Stimulated activated CD4-positive, alpha-beta T cell treated with anti-CD3 and anti-CD28 coated beads, Interleukin-15, amount 100 ng/mL, for 24 hours (primary cell): ENCODE data around the gene ANKS1A.
"Not testable (repeated sequence)": the region's sequence is repeated elsewhere in the genome, so short reads cannot be mapped to it uniquely, and the experiment has no call there.

Experiments
- DNase-seq: peaks from one replicate; pipeline ENCODE4 v3.0.0-alpha.2; 2020

The ANKS1A gene

DNA sequence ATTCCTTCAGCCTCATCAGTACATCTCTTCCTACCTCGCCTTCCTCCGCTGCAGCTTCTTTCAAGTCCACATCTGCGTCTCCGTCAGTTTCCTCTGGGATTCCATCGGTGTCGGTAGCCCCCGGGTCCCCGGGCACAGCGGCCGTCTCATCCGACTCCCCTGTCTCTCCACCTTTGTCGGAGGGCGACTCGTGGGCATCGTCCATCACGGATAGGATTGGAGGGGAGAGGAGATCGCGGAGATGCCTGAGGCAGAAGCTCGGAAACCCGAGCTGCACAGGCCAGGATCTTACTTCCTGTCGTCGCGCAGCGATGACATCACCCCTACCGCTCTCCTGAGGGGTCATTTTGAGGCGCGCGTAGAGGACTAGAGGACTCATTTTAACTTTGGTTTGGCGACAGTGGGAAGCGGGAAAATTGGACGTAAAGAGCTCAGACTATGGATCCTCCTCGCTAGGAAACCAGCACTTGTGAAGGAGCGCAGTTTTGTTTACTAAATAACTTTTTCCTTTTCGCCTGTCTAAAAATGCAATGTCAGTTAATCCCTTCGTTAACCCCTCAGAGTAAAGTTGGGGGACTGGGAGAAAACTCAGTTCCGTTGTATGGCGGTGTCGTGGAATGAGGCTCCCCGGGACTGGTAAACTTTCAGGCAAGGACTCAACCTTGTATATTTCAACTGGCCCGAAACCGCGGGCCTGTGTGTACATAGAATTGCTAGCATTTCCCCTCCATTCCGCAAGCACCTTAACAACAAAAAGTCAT lies 1.1 kb upstream of the ANKS1A start, which contains the start of gene TAF11:
Gene TAF11 (minus strand): TSS at position 290 of the 761 bp plus-strand sequence. CDS start 85 bp downstream, at position 205.
- peak; percentile 94 for DNase-seq

GRCh38 chr6:34888514-34888856 lies 570 bp upstream of the ANKS1A start:
- no peak for DNase-seq

GRCh38 chr6:34890533-34890925 lies 1.5 kb downstream of the ANKS1A start:
- no peak for DNase-seq

DNA sequence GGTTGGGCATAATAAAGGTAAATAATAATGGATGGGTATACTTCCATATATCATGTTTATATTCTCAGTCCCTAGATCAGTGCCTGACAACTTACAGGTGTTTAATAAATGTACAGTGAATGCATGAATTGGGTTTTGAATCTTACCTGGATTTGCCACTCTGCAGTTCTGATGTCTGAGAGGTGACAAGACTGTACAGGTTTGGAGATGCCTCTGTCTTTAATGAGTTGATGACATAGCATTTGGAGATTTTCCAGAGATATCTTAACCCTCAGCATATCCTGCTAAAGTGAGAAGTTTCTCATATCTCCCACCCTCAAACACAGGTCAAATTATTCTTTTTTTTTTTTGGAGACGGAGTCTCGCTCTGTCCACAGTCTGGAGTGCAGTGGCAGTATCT lies 2.2 kb downstream of the ANKS1A start:
- no peak for DNase-seq

DNA sequence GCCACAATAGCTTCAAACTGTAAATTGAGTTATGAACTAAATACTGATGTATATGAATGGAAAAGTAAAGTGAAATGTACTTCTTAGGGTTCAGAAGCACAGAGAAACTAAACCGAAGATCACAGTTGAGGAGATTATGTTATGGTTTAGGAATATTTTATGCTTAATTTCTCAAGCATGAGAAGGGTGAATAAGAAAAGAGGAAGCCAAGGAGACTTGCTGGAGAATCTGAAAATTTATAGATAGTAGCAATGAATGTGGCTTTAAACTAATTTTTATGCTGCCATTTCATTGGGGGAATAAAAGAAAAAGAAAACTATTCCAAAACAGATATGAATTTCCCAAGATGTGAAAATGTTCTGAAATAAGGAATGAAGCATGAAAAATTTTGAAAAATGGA lies 5.6 kb downstream of the ANKS1A start:
- no peak for DNase-seq

DNA sequence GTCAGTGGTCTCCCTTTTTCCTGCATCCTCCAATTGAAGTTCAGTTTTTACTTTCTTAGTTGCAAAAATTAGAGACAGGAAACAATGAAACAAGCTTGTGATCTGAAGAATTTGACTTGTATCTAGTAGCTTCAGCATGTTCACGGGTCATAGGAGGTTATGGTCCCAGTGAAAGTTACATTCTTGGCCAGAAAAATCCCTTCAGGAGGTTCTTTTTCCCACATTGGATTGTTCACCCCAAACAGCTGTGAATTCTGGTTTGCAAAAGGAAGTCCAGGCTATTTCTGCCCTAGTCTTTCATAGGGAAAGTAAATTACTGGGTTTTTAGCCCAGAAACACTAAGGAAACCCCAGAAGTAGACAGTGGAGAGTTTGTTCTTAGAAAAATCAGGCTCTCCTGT lies 8.1 kb downstream of the ANKS1A start:
- DNase-seq: no peak

DNA sequence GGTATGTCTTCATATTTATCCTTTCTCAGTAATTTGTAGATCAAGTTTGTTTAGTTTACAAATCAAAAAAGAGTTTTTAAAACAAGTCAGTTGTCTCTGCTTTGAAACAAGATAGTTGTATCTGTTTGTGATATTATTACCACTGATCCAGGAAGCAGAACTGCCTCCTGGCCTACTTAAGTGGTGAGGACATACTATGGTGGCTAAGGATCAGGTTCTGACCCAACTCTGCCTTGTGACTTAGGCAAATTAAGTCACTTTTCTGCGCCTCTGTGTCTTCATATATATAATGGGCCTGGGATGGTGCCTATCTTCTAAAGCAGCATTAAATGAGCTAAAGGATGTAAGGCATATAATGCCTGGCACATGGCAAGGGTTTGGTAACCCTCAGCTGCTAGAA lies 8.7 kb downstream of the ANKS1A start:
- no peak for DNase-seq

- DNase-seq: not testable (repeated sequence)
Measured at GRCh38 chr6:34899748-34900147, 10.7 kb downstream of the ANKS1A start.

DNA sequence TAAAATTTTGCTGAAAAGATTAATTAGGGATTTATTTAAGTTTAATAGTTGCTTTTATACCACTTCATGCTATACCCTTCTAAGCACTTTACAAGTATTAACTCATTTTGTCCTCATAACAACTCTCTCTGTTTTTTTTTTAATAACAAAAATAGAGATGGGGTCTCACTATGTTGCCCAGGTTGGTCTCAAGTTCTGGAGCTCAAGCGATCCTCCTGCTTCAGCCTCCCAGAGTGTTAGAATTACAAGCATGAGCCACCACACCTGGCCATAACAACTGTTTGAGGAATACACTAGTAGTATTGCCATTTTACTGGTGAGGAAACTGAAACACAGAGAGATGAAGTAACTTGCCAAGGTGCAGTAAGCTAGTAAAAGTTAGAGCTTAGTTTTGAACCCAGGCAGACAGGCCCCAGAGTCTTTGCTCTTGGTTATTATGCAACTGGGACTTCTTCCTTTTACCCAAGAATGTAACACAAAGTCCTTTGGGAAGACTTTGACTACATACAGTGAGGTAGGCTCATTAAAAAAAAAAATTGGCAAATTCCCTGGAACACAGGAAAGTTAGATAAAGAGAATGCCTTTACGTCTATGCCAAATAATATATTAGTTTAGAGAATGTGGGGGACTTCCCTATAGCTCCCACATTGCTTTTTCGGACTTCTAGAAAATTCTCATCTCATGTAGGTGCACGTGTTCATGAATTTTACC lies 11.4 kb downstream of the ANKS1A start:
- no peak for DNase-seq

GRCh38 chr6:34901930-34902329 lies 12.9 kb downstream of the ANKS1A start:
- DNase-seq: no peak

DNA sequence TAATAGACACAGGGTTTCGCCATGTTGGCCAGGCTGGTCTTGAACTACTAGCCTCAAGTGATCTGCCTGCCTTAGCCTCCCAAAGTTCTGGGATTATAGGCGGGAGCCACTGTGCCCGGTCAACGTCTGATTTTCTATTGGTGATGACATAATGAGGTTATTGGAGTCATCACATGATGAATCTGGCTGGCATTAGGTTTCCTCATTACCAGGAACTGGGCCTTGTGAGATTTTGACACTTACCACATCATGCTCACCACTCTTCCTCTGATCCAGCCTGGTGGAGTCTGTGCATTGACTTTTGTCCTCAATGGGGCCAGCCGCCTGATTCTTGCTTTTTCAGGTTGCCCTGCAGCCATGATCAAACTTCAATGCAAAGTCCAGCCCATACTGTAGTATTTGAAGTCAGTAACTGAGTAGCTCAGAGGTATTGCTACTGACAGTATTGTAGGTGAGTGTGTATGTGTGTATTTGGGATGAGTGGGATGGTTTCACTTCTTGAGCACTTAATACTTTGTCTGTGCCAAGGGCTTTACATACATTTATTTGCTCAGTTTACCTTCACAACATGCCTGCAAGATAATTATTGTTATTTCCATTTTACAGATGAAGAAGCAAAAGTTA lies 16.0 kb downstream of the ANKS1A start:
- no peak for DNase-seq

GRCh38 chr6:34906826-34907225 lies 17.8 kb downstream of the ANKS1A start:
- DNase-seq: no peak

DNA sequence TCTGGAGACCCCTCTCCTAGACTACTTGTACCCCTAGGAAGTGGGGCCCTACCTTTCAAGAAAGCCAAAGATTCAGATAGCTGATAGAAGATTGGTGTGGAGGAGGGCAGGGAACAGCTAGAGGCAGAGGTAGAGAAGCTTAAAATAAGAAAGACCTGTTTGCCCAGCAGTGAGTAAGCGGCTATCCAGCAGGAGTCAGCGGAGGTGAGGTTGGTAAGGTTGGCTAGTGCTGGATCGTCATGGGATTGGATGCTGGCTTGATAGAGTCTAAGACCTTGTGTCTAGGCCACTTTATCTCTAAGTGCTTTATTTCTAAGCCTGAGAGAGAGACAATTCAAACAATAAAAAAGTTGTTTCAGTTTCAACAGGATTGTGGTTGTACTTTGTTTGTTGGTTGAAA lies 19.1 kb downstream of the ANKS1A start:
- no peak for DNase-seq

DNA sequence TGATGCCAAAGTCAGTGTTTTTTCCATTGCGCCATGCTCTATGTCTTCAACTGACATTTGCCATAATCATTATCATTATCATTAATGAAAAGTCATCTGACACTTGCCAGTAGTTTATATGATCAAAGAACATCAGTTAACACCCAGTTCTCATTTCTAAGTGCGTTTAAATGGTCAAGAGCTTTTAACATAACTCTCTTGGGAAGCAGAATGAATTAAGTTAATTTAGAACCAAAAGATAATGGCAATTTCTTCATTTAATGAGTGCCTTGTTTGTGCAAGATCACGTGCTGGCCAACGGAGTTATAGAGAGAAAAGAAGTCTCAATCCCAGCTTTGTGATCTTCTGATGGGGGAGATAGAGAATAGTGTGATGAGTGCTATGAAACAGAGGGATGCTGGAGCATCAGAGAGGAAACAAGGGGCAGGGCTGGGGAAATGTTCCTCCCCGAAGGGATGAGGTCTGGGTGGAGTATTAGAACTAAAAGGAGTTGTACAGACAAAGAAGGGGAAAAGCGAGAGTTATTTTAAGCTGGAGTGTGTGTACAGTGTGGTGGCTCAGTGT lies 20.3 kb downstream of the ANKS1A start:
- no peak for DNase-seq

- DNase-seq: no peak
Measured at GRCh38 chr6:34911822-34912221, 22.8 kb downstream of the ANKS1A start.

- DNase-seq: peak; percentile 47
Measured at GRCh38 chr6:34912715-34913464, 23.8 kb downstream of the ANKS1A start.

DNA sequence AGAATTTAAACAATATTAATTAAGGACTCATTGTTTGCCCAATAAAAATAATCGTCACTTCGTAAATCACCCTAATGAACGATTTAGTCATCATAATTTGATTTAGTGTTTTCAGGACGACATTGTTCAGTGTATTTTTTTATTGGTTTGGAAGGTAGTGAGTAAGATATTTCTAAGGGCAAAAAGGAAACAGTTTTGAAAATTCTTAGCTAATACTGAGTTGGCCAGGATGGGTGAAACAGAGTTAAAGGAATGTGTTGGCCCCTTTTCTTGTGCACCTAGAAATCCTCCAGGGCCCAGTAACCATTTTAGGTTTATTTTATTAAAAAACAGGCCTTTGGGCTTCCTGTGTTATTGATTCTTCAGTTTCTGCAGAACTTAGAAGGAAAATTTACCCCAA lies 25.3 kb downstream of the ANKS1A start:
- no peak for DNase-seq

GRCh38 chr6:34916348-34916967 lies 27.4 kb downstream of the ANKS1A start:
- DNase-seq: no peak

DNA sequence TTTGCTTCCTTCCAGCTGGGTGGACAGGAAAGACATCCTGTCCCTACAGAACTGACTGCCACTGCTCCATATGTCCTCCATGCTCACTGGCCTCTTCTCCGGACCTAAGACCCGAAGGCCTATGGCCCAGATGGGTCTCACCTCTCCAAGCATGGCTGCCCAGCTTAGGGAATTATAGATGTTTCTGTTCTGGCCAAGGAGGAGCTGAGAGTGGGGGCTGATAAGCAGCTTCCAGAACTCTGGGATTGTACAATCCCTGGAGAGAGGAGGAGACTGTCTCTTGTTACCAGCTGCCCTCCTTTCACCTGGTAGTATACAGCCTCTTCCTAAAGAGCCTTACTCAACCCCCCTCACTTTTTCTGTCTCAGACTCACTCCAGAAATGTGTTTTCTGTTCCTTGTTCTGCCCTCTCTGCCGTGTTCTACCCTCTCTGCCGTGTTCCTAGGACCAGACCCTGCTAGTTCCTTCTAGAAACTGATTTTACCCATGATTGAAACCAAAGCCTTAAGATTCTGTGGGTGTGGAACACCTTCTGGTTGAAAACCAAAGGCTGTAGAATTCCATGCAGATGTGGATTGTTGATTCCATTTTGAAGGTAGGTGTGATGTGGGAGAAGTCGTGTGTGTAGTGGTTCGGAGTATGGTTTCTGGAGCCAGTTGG lies 28.7 kb downstream of the ANKS1A start:
- no peak for DNase-seq

GRCh38 chr6:34919651-34920050 lies 30.6 kb downstream of the ANKS1A start:
- DNase-seq: no peak

GRCh38 chr6:34920097-34920496 lies 31.0 kb downstream of the ANKS1A start:
- no peak for DNase-seq

GRCh38 chr6:34922177-34922663 lies 33.2 kb downstream of the ANKS1A start:
- no peak for DNase-seq
